ENCODE results near the gene CFAP61.

The CFAP61 gene

DNA sequence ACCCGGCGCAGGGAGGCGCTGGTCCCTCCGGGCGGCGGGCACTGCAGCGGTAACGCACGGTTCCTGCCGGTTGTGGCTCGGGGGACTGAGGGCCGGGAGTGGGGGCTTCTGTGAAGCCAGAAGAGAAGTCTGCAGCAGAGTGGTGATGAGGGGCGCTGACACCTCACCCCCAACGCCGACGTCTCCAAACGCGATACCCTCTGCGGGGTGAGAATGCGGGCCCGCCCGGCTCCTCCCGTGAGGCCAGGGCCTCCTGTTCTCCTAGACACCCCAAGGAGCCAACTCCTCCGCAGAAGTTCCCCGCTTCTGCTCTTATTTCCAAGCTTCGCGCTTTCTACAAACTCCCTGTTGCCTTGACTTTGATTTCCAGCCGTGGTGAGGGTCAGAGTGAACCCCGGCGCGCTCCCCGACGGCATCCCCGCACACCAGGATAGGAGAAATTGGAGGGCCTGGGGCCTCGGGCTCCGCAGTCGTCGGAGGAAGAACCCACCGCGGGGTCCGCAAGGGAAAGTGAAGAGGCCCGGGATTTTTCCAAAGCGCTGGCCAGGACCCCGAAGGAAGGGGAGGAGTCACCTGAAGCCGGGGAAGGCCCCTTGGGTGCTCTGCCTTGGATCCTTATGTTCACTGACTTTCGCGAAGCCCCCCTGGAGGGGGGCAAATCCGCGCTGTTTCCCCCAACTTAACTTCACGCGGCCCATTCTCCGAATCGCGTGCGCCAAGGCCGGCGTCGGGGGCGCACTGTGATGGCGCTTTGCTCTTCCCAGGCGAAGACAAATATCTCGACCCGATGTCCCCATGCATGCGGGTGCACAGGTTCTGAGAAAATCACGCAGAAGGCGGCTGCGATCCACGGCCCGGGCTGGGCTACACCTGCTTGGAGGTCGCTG, 312.5 kb downstream of the CFAP61 start:
- no peak for DNase-seq (ENCODE audit: low read depth in 3 of 3)

DNA sequence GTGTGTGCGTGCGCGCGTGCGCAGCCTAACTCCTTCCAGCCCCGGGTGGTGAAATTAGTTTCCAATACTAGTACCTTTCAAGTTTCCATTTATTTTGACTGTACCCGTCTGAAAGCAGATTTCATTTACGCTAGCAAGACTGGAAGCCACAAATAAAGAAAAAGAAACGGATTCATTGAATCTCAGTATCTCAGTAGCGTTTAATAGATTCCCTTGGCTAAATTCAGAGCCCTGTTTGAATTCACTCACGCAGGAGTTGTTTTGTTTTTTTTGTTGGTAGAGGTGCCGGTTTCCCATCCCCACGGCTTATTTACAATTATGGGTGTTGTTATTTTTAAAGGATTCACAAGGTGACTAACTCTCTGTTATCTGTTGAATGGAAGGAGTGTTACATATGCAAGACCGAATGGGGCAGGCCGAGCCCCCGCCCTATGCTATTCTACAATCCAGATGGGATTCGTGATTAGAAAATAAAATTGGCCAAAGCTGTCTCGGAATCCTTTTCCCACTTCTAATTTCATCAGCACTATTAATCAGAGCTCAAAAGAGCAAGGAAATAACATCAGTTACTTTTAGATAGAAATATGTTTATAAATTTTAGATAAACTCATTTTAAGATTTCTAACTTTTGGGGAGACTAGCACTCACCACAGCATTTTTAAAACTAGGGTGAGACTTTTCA, 313.3 kb downstream of the CFAP61 start:
- no peak for DNase-seq (ENCODE audit: low read depth in 3 of 3)

DNA sequence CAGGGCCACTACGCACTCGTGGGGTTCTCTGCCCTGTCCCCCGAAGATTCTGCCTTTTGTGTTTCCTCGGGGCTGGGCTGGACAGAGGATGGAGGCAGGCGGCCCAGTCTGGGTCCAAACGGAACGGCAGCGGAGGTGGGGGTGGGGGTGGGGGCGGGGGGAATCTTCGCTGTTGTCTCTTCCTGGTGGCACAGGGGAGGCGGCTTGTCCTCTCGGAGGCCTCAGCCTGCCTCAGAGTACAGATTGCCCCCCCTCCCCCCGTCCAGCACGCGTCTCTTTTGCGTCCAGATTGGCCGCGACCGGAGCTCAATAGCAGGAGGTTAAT, 314.2 kb downstream of the CFAP61 start:
- no peak for DNase-seq (ENCODE audit: low read depth in 3 of 3)

DNA sequence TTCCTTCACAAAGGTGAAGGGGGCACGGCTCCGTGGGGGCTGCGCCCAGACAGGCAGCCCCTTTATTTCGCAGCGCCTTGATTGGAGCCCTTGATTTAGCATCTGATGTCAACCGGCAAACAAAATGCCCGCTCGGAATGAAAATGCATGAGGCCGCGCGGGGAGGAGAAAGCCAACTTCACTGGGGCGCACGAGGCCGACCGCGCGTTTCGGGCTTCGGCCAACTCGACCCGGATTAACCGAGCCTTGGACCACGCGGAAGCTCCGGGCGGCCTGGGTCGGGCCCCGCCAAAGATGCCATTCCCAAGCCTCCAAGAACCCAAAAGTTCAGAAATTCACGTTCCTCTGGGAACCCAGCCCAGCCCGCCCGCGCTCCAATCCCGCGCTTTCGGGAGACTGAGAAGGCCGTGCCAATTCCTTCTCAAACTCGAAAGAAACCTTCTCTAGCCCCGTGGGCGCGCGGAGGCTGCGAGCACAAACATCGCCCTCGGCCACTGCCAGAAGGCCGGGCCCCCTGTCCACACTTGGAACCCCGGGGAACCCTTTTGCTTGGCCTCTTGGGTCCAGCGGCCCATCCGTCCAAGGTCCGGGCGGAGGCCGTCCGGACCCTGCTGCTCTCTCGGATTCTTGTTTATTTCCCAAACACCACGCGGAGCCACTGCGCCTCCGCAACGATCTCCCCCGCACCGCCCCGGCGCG, 314.7 kb downstream of the CFAP61 start:
- DNase-seq (ENCODE audit: low read depth in 3 of 3), result no peak

DNA sequence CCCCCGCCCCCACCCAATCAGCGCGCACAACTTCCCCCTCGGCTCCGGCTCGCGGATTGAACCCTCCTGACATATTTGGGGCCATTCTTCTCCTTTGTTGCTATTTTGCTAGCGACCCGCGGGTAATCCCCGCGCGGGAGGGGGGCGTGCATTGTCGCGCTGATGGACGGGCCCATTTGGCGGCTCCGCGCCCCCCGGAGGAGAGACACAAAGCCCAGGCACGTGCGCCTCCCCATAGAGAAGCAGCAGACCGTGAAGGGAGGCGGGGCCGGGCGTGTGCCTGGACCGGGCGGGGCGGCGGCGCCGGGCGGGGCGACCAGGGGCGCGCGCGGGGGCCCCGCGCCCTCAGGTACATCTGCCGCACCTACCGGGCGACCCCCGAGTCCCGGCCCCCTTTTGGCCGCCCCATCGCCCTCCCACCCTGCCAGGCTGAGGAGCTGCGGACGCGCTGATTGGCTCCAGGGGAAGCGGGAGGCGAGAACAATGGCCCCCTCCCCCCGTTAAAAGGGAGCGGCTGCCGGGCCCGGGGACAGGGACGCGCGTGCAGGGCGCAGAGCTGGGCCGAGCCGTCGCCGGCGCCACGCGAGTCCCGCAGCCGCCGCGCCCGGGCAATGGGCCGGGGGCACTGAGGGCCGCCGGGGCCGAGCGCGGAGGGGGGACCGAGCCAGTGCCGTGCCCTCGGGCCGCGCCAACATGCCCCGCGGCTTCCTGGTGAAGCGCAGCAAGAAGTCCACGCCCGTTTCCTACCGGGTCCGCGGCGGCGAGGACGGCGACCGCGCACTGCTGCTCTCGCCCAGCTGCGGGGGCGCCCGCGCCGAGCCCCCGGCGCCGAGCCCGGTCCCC, 315.5 kb downstream of the CFAP61 start, which contains the start of gene INSM1:
TSS of gene INSM1 (plus strand) at position 530 of the 843 bp plus-strand sequence. CDS start at position 694, 164 bp downstream.
- no peak for DNase-seq (ENCODE audit: low read depth in 3 of 3)

DNA sequence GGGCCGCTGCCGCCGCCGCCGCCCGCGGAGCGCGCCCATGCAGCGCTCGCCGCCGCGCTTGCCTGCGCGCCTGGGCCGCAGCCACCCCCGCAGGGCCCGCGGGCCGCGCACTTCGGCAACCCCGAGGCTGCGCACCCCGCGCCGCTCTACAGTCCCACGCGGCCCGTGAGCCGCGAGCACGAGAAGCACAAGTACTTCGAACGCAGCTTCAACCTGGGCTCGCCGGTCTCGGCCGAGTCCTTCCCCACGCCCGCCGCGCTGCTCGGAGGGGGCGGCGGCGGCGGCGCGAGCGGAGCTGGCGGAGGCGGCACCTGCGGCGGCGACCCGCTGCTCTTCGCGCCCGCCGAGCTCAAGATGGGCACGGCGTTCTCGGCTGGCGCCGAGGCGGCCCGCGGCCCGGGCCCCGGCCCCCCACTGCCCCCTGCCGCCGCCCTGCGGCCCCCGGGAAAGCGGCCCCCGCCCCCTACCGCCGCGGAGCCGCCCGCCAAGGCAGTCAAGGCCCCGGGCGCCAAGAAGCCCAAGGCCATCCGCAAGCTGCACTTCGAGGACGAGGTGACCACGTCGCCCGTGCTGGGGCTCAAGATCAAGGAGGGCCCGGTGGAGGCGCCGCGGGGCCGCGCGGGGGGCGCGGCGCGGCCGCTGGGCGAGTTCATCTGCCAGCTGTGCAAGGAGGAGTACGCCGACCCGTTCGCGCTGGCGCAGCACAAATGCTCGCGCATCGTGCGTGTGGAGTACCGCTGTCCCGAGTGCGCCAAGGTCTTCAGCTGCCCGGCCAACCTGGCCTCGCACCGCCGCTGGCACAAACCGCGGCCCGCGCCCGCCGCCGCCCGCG, 316.3 kb downstream of the CFAP61 start:
- DNase-seq (ENCODE audit: low read depth in 3 of 3), result no peak

DNA sequence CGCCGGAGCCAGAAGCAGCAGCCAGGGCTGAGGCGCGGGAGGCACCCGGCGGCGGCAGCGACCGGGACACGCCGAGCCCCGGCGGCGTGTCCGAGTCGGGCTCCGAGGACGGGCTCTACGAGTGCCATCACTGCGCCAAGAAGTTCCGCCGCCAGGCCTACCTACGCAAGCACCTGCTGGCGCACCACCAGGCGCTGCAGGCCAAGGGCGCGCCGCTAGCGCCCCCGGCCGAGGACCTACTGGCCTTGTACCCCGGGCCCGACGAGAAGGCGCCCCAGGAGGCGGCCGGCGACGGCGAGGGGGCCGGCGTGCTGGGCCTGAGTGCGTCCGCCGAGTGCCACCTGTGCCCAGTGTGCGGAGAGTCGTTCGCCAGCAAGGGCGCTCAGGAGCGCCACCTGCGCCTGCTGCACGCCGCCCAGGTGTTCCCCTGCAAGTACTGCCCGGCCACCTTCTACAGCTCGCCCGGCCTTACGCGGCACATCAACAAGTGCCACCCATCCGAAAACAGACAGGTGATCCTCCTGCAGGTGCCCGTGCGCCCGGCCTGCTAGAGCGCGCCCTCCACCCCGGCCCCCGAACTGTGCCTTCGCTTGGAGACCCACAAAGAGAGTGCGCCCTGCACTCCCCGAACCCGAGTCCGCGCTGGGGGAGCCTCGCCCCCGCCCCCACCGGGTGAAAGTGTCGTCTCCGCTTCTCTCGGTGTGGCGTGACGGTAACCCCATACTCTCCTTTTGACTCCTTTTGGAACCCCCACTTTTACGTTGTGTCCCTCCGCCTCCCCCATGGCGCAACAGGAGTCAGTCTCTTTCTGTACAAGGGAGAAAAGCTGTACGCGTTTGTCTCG, 317.1 kb downstream of the CFAP61 start:
- DNase-seq (ENCODE audit: low read depth in 3 of 3), result no peak

DNA sequence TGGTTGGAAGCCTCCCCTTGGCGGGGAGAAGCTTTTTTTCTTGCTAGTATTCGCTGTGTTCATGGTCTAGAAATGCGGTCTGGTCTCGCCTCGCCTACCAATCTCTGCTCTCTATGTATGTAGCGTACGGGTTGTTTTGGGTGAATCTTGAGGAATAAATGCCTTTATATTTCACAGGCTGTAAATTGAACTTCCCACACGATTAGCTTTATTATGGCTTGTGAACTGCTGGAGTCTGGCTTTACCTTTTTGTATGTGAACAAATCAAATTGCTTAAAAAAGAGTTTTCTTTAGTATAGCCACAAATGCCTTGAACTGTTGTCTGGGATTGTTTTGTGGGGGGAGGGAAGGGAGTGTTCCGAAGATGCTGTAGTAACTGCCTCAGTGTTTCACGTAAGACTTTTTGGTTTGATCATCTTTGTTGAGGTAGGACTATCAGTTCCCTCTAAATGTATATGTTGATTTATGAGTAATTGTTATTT, 317.8 kb downstream of the CFAP61 start:
- DNase-seq (ENCODE audit: low read depth in 3 of 3), result no peak

DNA sequence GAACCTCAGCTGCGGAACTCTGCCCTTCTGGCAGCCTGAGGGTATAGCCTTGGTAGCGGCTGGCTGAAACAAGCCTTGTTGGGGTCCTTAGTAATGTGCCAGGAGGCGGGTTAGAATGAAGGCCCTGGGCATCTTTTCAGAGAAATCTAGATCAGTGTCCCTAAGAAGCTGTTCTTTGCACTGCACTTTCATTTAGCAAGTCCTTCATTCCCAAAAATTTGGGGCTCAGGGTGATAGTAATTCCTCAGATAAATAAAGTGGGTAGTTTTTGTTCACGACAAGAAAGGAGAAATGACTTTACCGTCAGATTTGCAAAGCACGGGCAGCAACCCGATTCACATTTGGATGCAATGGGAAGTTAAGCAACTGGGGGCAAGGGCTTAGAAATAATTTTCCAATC, 318.8 kb downstream of the CFAP61 start:
- no peak for DNase-seq (ENCODE audit: low read depth in 3 of 3)

DNA sequence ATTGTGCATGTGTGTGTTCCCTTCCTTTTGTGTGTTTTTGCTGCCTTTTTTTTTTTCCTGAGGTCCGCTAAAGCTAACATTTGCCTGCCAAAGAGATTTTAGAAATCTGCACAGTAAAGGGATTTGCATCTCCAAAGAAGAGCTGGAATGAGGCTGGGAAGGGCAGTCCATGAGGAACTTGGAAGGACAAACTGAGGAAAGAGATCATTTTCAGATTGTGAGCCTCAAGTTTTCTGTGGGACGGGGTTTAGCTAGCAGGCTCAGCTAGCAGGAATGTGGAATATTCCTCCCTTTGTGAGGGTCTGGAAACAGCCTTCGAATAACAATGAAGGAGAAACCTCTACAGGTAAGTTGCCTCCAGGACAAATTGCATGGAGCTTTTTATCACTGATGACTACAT, 319.3 kb downstream of the CFAP61 start:
- no peak for DNase-seq (ENCODE audit: low read depth in 3 of 3)

DNA sequence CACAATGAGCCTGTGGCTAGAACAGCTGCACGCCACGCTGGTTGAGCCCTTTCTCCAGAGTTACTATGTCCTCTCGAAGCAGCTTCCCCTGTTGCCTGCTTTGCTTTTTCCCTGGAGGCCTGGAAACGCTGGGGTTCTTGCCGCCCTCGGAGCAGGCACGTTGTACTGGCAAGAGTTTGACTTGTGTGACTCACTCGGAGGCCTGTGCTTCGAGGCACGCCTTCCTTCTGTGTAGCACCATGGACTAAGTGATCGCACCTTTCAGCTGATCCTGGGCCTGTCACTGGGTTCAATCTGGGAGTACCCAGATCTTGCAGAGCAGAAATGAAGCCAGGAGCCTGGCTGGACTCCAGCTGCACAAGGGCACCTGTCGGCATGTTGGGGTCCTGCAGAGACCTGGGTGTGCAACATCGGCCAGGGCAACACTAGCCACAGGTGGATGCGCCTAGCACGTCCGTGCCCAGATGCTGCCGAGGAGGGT, 320.8 kb downstream of the CFAP61 start:
- DNase-seq (ENCODE audit: low read depth in 3 of 3), result no peak

DNA sequence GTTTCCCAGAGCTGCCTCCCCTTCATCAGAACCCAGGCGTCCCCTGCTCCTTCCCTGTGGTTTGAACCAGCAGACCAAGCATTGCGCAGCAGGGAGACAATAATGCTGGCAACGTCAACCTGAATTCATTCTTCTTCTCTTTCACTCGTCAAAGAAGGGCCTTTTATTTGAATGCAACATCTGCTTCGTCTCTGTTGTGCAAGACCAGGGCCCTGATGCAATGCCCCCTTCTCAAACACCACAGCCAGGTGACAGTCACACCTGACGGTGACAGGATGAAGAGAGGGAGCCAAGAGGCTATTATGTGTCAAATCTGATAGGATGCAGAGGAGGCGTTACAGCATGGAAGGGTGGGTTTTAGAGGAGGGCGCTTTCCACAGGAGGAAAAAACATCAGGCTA, 323.5 kb downstream of the CFAP61 start:
- DNase-seq (ENCODE audit: low read depth in 3 of 3), result no peak

DNA sequence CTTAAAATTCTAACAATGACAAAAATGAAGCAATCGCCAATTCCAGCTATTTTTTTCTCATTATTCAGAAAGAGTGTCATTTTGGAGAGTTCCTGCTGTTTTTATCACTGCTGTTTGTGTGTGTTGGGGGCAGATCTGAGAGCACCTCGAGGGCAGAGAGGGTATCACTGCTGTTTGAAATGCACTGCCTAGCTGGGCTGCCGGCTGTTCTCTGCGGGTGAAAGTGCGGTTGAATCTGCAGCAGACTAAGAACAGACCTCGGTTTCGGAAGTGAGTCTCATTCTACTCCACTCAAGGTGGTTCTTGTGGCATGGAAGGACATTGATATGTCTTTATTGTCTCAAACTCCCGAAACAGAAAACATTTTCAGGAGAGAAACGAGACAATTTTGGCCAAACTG, 333.9 kb downstream of the CFAP61 start:
- no peak for DNase-seq (ENCODE audit: low read depth in 3 of 3)

DNA sequence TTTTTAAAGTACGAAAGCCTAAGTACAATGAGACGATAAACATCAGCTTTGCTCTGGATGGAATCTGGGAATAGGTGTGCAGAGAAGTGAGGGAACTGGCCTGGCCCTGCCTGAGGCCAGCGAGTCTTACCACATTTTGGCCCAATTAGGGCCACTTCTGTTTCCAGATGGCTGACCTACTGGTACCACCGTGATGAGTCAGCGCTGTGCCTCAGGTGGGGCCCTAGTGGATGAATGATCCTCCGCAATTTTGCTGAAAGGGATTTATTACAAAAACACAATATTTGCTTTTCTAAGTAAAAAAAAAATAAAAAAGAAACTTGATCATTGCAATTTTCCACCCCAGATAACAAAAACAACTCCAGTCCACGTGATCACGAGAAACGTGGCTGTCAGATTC, 338.1 kb downstream of the CFAP61 start:
- DNase-seq (ENCODE audit: low read depth in 3 of 3), result no peak

DNA sequence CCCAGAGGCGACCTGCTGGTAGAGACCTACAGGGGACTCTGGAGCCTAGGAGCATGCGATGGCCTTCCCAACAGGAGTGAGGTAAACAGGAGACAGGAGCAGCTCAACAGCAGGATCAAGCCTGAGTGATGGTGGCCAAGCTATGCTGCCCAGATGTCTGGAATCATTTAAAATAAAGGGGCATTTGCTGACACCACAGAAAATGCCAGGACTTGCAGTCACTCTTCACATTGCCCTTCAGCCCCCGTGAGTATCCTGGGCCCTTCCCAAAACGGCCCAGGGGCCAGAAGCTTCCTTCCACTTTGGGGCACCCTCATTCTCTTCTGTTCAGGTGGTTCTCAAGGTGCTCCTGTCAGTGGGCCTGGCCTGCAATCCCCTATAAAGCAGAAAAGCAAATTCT, 338.8 kb downstream of the CFAP61 start:
- DNase-seq (ENCODE audit: low read depth in 3 of 3), result no peak

DNA sequence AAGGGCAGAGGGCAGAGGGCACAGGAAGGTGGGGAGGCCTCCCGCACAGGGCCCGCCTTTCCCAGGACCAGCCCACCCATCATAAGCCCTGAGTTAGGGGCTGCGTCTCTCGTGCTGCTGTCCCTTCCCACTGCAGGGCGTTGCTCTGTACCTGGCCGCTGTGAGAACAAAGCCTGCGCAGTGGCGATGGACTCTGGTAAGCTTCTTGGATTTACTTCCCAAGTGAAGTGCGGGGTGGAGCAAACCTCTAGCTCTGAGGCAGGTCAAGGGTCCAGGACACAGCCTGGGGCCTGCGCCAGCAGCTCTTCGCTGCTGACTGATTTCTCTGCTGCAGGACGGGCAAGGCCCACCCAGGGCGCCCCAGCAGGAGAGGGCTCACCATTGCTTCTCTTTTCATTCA, 339.4 kb downstream of the CFAP61 start:
- DNase-seq (ENCODE audit: low read depth in 3 of 3), result no peak

DNA sequence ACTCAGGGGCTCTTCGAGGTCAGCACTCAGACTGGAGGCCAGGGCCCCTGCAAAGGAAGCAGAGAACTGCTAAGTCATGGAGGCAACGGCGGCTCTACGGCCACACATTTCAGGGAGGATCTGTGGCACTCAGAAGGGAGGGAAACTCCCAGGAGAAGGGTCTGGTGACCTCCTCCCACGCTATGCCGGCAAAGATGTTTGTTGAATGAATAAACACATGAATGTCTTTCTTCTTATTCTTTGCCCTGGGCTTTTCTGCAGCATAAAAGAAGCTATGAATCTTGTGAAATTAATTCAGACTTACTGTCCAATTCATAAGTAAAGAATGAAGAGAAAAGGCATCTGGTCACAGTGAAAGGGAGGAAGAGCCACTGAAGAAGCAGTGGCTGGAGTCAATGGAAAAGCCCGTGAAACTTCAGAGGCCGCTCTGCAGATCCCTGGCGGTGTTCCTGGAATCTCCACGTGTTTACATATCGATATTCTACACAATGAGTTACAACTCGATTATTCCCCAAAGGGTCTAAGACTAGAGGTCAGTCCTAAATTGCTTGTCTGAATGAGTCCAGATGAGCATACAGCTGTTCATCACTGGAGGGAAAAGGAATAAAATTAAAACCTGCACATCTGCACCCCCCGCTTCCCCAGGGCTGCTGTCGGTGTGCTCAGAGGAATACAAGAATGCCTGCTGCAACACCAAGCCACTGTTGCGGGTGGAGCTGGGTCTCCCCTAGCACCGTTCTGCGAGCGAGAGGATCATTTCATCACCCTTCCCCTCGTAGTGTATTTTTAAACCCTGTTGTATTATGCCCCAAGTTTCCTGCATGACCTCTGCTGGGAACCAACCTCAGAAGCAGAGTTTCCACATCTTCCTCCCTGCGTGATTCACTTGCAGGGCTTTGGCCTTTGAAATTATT, 341.1 kb downstream of the CFAP61 start:
- no peak for DNase-seq (ENCODE audit: low read depth in 3 of 3)

DNA sequence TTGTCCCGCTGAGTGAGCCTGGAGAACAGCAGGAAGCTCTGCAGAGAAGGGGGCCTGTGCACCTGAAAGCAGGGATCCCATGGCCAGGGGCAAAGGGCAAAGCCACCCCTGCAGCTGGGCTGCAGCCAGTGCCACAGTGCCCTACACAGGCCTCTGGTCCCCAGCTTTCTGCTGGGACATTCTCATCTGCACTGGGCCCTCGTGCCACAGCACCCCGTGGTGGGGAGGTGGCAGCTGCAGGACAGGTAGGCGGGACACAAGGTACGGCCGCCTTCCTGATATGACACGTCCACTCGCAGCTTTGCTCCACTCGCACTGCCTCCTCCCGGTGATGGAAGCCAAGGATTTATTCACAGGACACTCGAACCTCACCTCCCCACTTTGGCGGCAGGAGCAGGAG, 342.8 kb downstream of the CFAP61 start:
- DNase-seq (ENCODE audit: low read depth in 3 of 3), result no peak
